Measurements from ENCODE around the gene PCDH8. TPM values are rescaled to one million over a fixed set of nuclear protein-coding genes. Genes with fewer than 3 reads are reported as not detected.

The PCDH8 gene
- total and polyA plus RNA-seq, 3 donors from 2014 or later: 1.5 to 6.8 (median 5.1) TPM

GRCh38 chr13:52809310-52809769, 39.1 kb downstream of the PCDH8 start:
- H3K27me3 ChIP-seq: no peaks in the 10 kb centered on the region
- DNase-seq: peak; percentile 84
- H3K4me3 ChIP-seq: no peak overlapping the region
- peak; percentile 38 to 52 (median 43) for TF ChIP-seq CTCF (IDR thresholded peaks at IDR 0.05)
- TF ChIP-seq POLR2A (IDR thresholded peaks at IDR 0.05): no peak
- no peaks in the 10 kb centered on the region for H3K4me1 ChIP-seq
- intact Hi-C loops (cut with DNase I; ENCODE audit: low total_unique reads): no loop called here
- H3K9me3 ChIP-seq: no peaks in the 10 kb centered on the region
- H3K36me3 ChIP-seq (ENCODE audit: low read depth, missing control alignments): no peaks in the 10 kb centered on the region
- 26 to 28% methylated on average over 3 of the region's 3 CpGs for WGBS, 2 donors
- no peak overlapping the region for H3K27ac ChIP-seq

GRCh38 chr13:52808842-52809219, 39.6 kb downstream of the PCDH8 start:
- H3K4me1 ChIP-seq: no peaks in the 10 kb centered on the region
- intact Hi-C loops (cut with DNase I; ENCODE audit: low total_unique reads): no loop called here
- H3K27me3 ChIP-seq: no peaks in the 10 kb centered on the region
- DNase-seq: no peak
- no peaks in the 10 kb centered on the region for H3K9me3 ChIP-seq
- H3K4me3 ChIP-seq: no peak overlapping the region
- WGBS, 2 donors: 52 to 72% methylated on average over 1 of the region's 1 CpG
- no peak overlapping the region for H3K27ac ChIP-seq
- H3K36me3 ChIP-seq (ENCODE audit: low read depth, missing control alignments): no peaks in the 10 kb centered on the region
- TF ChIP-seq CTCF (IDR thresholded peaks at IDR 0.05) (no peak), POLR2A (IDR thresholded peaks at IDR 0.05) (no peak)

- TF ChIP-seq CTCF (IDR thresholded peaks at IDR 0.05): no peak
- TF ChIP-seq POLR2A (IDR thresholded peaks at IDR 0.05): no peak
- 76 to 77% methylated on average over 6 of the region's 6 CpGs for WGBS, 2 donors
- intact Hi-C loops (cut with DNase I; ENCODE audit: low total_unique reads): no loop called here
- Histone ChIP-seq H3K4me1 (no peaks in the 10 kb centered on the region), H3K4me3 (no peak overlapping the region), H3K27ac (no peak overlapping the region), H3K36me3 (ENCODE audit: low read depth, missing control alignments) (no peaks in the 10 kb centered on the region), H3K9me3 (no peaks in the 10 kb centered on the region), H3K27me3 (no peaks in the 10 kb centered on the region)
- DNase-seq: no peak
Measured at GRCh38 chr13:52806029-52806428, 42.4 kb downstream of the PCDH8 start.

GRCh38 chr13:52804202-52804641, 44.2 kb downstream of the PCDH8 start:
- no peak for TF ChIP-seq CTCF (IDR thresholded peaks at IDR 0.05)
- TF ChIP-seq POLR2A (IDR thresholded peaks at IDR 0.05): no peak
- no peak for DNase-seq
- no peaks in the 10 kb centered on the region for H3K27me3 ChIP-seq
- intact Hi-C loops (cut with DNase I; ENCODE audit: low total_unique reads): no loop called here
- H3K4me1 ChIP-seq: no peaks in the 10 kb centered on the region
- no peak overlapping the region for H3K4me3 ChIP-seq
- H3K27ac ChIP-seq: no peak overlapping the region
- H3K9me3 ChIP-seq: no peaks in the 10 kb centered on the region
- WGBS, 2 donors: 37 to 58% methylated on average over 3 of the region's 3 CpGs
- no peaks in the 10 kb centered on the region for H3K36me3 ChIP-seq (ENCODE audit: low read depth, missing control alignments)

GRCh38 chr13:52800856-52801255, 47.6 kb downstream of the PCDH8 start:
- Histone ChIP-seq H3K27me3 (no peaks in the 10 kb centered on the region), H3K4me1 (no peaks in the 10 kb centered on the region), H3K4me3 (no peak overlapping the region), H3K9me3 (no peaks in the 10 kb centered on the region), H3K27ac (no peak overlapping the region), H3K36me3 (ENCODE audit: low read depth, missing control alignments) (no peaks in the 10 kb centered on the region)
- intact Hi-C loops (cut with DNase I; ENCODE audit: low total_unique reads): no loop called here
- TF ChIP-seq POLR2A (IDR thresholded peaks at IDR 0.05): no peak
- TF ChIP-seq CTCF (IDR thresholded peaks at IDR 0.05): no peak
- 77 to 84% methylated on average over 5 of the region's 5 CpGs for WGBS, 2 donors
- DNase-seq: no peak
